SK-N-SH (cell line): Measurements from ENCODE around the gene CIITA. TPM values are rescaled to one million over a fixed set of nuclear protein-coding genes. Genes with fewer than 3 reads are reported as not detected.

ENCODE experiments used
- CTCF ChIA-PET: fragments of 300-600, 350-600 bp; formaldehyde crosslinking; extraction: SDS; loops from one replicate; lab custom pipeline; 2021; lab: Yijun Ruan, JAX
- POLR2A ChIA-PET: fragments of 350-600 bp; sonication (Branson Sonifier 250); formaldehyde crosslinking; extraction: SDS; loops from one replicate; lab custom pipeline; 2020; ENCODE audit warnings: antibody characterized with exemption, inconsistent platforms; lab: Yijun Ruan, JAX
- DNase-seq: peaks from one replicate; pipeline ENCODE4 v3.0.0; 2012
- H2AFZ ChIP-seq: fragments of 200-600 bp; sonication (generic); 2 replicates; pipeline ENCODE4 v1.8.1; 2016; ENCODE audit warnings: antibody characterized with exemption, mild to moderate bottlenecking, low read depth
- H3F3A ChIP-seq: fragments of 200-600 bp; sonication (generic); replicated peaks from 2 replicates; pipeline ENCODE3; 2016; ENCODE audit warnings: antibody characterized with exemption, mild to moderate bottlenecking; ENCODE audit not compliant: insufficient read depth
- H3K27ac ChIP-seq, 2 experiments: fragments of 200-500 bp in 1 of 2; fragments of 200-600 bp in 1 of 2; sonication (Bioruptor generic) in 1 of 2; sonication (generic), shearing (Covaris generic) in 1 of 2; 2 replicates each; pipeline versions ENCODE4 v1.5.1 to v1.6.1; 2014 to 2016; ENCODE audit warnings: low read depth in 2 of 2, inconsistent platforms in 1 of 2, low read length in 1 of 2, mild to moderate bottlenecking in 1 of 2, mixed read lengths in 1 of 2
- H3K27me3 ChIP-seq: fragments of 200-600 bp; sonication (generic), shearing (Covaris generic); 2 replicates; pipeline ENCODE4 v1.6.1; 2016; ENCODE audit warnings: mixed run types; ENCODE audit not compliant: insufficient read depth
- H3K36me3 ChIP-seq, 2 experiments: fragments of 200-500 bp in 1 of 2; fragments of 200-600 bp in 1 of 2; sonication (Bioruptor generic) in 1 of 2; sonication (generic) in 1 of 2; replicated peaks in 1 of 2; 2 replicates each; pipeline versions ENCODE3 to v1.5.1; 2014 to 2016; ENCODE audit warnings: low read length in 1 of 2, mild to moderate bottlenecking in 1 of 2; ENCODE audit not compliant: insufficient read depth in 2 of 2, control insufficient read depth in 1 of 2
- H3K4me1 ChIP-seq, 2 experiments: fragments of 200-500 bp in 1 of 2; fragments of 200-600 bp in 1 of 2; sonication (Bioruptor generic) in 1 of 2; sonication (generic), shearing (Covaris generic) in 1 of 2; 2 replicates each; pipeline versions ENCODE4 v1.5.1 to v1.6.1; 2014 to 2016; ENCODE audit warnings: low read depth in 1 of 2, low read length in 1 of 2, mixed run types in 1 of 2; ENCODE audit not compliant: insufficient read depth in 2 of 2, control insufficient read depth in 1 of 2
- H3K4me2 ChIP-seq: fragments of 200-600 bp; sonication (generic), shearing (Covaris generic); 2 replicates; pipeline ENCODE4 v1.6.1; 2017; ENCODE audit warnings: mixed run types
- H3K4me3 ChIP-seq, 2 experiments: fragments of 200-500 bp in 1 of 2; fragments of 200-600 bp in 1 of 2; sonication (Bioruptor generic) in 1 of 2; sonication (generic), shearing (Covaris generic) in 1 of 2; 2 replicates each; pipeline versions ENCODE4 v1.5.1 to v1.8.1; 2014 to 2016; ENCODE audit warnings: low read depth in 2 of 2, inconsistent platforms in 1 of 2, low read length in 1 of 2, mild to moderate bottlenecking in 1 of 2, mixed read lengths in 1 of 2, moderate library complexity in 1 of 2
- H3K79me2 ChIP-seq: fragments of 200-600 bp; sonication (generic); 2 replicates; pipeline ENCODE4 v1.8.1; 2017; ENCODE audit warnings: mild to moderate bottlenecking; ENCODE audit not compliant: insufficient read depth
- H3K9ac ChIP-seq: fragments of 200-600 bp; sonication (generic); 2 replicates; pipeline ENCODE4 v1.6.1; 2017; ENCODE audit warnings: mixed run types
- H3K9me2 ChIP-seq: fragments of 200-600 bp; sonication (generic); 2 replicates; pipeline ENCODE4 v1.6.1; 2017; ENCODE audit warnings: mixed run types
- H3K9me3 ChIP-seq: fragments of 200-600 bp; sonication (generic); 2 replicates; pipeline ENCODE4 v1.6.1; 2017; ENCODE audit warnings: mixed run types, mild to moderate bottlenecking, moderate library complexity
- H4K20me1 ChIP-seq: fragments of 200-600 bp; sonication (generic); 2 replicates; pipeline ENCODE4 v1.6.1; 2017; ENCODE audit warnings: mild to moderate bottlenecking, mixed run types; ENCODE audit not compliant: insufficient read depth
- CHD2 ChIP-seq: fragments of 150-350 bp; IDR thresholded peaks from 2 replicates; pipeline ENCODE4 v1.6.1; 2018; ENCODE audit warnings: low read length; ENCODE audit not compliant: partially characterized antibody
- ELF1 ChIP-seq: IDR thresholded peaks from 2 replicates; pipeline ENCODE4 v1.4.0; 2012
- FOXM1 ChIP-seq: IDR thresholded peaks from 2 replicates; pipeline ENCODE4 v1.4.0; 2012; ENCODE audit warnings: low read depth, mild to moderate bottlenecking
- MAX ChIP-seq: IDR thresholded peaks from 2 replicates; pipeline ENCODE4 v1.4.0; 2012; ENCODE audit warnings: low read depth
- NFIC ChIP-seq: IDR thresholded peaks from 2 replicates; pipeline ENCODE4 v1.4.0; 2012; ENCODE audit warnings: borderline replicate concordance
- REST ChIP-seq: IDR thresholded peaks from 2 replicates; pipeline ENCODE4 v1.6.1; 2012; ENCODE audit warnings: mild to moderate bottlenecking, low read depth, low read length, moderate library complexity
- SIN3A ChIP-seq: IDR thresholded peaks from 2 replicates; pipeline ENCODE4 v1.6.1; 2012; ENCODE audit warnings: low read depth, mild to moderate bottlenecking, low read length, moderate library complexity, borderline replicate concordance
- WGBS: methylation state at CpG from one replicate; pipeline ENCODE4 v1.1.6; 2017; ENCODE audit warnings: low lambda C conversion rate; 5-methylcytosine and 5-hydroxymethylcytosine counted together
- polyA plus RNA-seq, 3 experiments: library from polyadenylated mRNA; depleted of rRNA; stranded (reverse); fragments of >200 nt; gene quantifications; 2 replicates each; pipeline ENCODE4 v1.2.3, GENCODE V29; 2012

CIITA gene
- polyA plus RNA-seq, 1 of the 3 experiments (the other 2 are of a cell fraction) = 0.23 TPM

DNA sequence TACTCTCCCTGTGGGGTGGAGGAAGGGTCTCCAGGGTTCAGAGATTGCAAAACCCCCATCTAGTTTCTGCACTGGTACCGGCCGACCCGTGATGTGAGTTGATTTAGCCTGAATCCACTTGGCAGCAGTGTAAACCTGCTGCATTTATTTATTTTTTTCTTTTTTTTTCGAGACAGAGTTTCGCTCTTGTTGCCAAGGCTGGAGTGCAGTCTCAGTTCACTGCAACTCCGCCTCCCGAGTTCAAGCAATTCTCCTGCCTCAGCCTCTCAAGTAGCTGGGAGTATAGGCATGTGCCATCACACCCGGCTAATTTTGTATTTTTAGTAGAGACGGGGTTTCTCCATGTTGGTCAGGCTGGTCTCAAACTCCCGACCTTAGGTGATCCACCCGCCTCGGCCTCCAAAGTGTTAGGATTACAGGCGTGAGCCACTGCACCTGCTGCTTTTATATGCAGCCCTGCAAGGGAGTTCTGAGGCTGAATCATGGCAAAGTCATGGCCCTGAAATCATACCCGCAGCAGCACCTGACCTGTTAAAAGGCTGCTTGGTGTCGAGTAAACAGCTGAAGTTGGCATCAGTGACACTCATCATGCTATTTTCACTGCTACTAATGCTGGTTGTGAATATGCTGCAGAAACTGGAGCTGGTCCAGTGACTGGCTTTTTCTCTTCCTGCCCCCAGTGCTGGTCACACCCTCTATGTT, 43.9 kb downstream of the CIITA start:
- DNase-seq = no peak
- POLR2A ChIA-PET = no interaction called here
- Histone ChIP-seq H3K9me2 (no peaks in the 10 kb centered on the region), H4K20me1 (no peaks in the 10 kb centered on the region), H3K27ac (no peak overlapping the region), H3F3A (peaks cover 5% of the 10 kb centered on the region), H3K4me2 (no peak overlapping the region), H3K27me3 (no peaks in the 10 kb centered on the region), H3K4me1 (peaks cover 0 to 13% of the 10 kb centered on the region in 2 experiments; a peak in 1 of 4 replicates), H3K4me3 (no peak overlapping the region), H3K36me3 (peaks cover 0 to 6% of the 10 kb centered on the region in 2 experiments), H3K9ac (no peak overlapping the region), H3K79me2 (no peaks in the 10 kb centered on the region), H2AFZ (no peak overlapping the region), H3K9me3 (no peaks in the 10 kb centered on the region)
- CTCF ChIA-PET = interaction anchor here (1.0 to 1.6 kb wide), 2 partner anchors 43 to 50 kb away, joined by 3 to 5 read pairs; no protein-coding TSS in a partner anchor
- no peak for TF ChIP-seq MAX
- no peak for TF ChIP-seq CHD2
- no peak for TF ChIP-seq REST
- no peak for TF ChIP-seq FOXM1
- WGBS = 91% methylated on average over 15 of the region's 15 CpGs

DNA sequence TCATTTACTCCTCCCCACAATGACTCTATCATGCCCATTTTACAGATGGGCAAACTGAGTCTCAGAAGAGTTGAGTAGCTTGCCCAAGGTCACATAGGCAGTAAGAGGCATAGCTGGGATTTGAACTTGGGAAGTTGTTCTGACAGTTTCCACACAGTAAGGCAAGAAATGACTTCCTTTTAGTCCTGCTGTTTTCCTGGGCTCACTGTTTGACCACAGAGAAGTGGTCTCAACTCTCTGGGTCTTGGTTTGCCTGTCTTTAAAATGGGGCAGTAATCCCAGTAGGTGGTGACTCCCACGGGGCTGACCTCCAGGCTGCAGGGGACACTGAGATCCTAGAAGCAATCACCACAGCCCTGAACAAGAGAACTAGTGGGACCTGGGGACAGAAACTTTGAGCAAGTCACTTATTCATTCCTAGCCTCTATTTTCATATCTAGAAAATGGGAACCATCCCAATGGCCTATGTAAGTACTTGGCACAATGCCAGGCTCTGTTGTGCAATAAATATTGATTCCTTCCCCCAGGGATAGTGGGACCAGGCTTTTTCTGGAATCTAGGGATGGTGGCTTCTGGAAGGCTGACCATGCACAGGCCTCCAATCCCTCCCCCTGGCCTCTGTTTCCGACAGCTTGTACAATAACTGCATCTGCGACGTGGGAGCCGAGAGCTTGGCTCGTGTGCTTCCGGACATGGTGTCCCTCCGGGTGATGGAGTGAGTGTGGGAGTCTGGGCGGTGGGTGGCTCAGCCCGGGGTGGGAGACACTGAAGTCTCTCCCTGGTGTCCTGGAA, 44.7 kb downstream of the CIITA start:
- Histone ChIP-seq H3K9ac (no peak overlapping the region), H3K4me1 (peaks cover 0 to 13% of the 10 kb centered on the region in 2 experiments; a peak in 1 of 4 replicates), H3K9me3 (no peaks in the 10 kb centered on the region), H4K20me1 (no peaks in the 10 kb centered on the region), H3K36me3 (peaks cover 0 to 11% of the 10 kb centered on the region in 2 experiments), H2AFZ (no peak overlapping the region), H3F3A (peaks cover 5% of the 10 kb centered on the region), H3K9me2 (no peaks in the 10 kb centered on the region)
- ChIA-PET CTCF (interaction anchor here (1.0 to 1.8 kb wide), 4 partner anchors 9 to 184 kb away, joined by 3 to 5 read pairs (median 4); no protein-coding TSS in a partner anchor), POLR2A (no interaction called here)
- DNase-seq = no peak
- TF ChIP-seq ELF1 (no peak), NFIC (peak; percentile 50), SIN3A (no peak)
- TF ChIP-seq, all 33 proteins: peak for 1
- no peaks in the 10 kb centered on the region for H3K27me3 ChIP-seq
- H3K27ac ChIP-seq = no peak overlapping the region
- no peak overlapping the region for H3K4me3 ChIP-seq
- 86% methylated on average over 4 of the region's 10 CpGs for WGBS
- H3K79me2 ChIP-seq = no peaks in the 10 kb centered on the region
- H3K4me2 ChIP-seq = no peak overlapping the region
